IMR-90 (cell line): ENCODE measurements around the gene ADAMTSL1. TPM values are rescaled to one million over a fixed set of nuclear protein-coding genes. Genes with fewer than 3 reads are reported as not detected.

ENCODE experiments used
- ATAC-seq: fragments of 200-7000 bp; cut with Tn5 transposase; 2 replicates; pipeline ENCODE4 v1.9.1; 2020; ENCODE audit warnings: low read depth, mild to moderate bottlenecking, moderate library complexity
- BruUV-seq: library from RNA; stranded (reverse); fragments of 400-500 nt; replicated peaks from 2 replicates; lab custom pipeline; 2021; lab: Mats Ljungman, UMichigan
- CTCF ChIA-PET: fragments of 300-600 bp; formaldehyde crosslinking; extraction: SDS; loops from one replicate; lab custom pipeline; 2021; ENCODE audit warnings: antibody characterized with exemption; lab: Yijun Ruan, JAX
- POLR2A ChIA-PET: fragments of 300-600 bp; sonication (Branson Sonifier 250); formaldehyde crosslinking; loops from one replicate; lab custom pipeline; 2022; ENCODE audit warnings: antibody characterized with exemption; ENCODE audit not compliant: unreplicated experiment; lab: Charles Lee
- DNase-seq: peaks from one replicate; pipeline ENCODE4 v3.0.0; 2013
- H2AFZ ChIP-seq: replicated peaks from 2 replicates; pipeline ENCODE3; 2013; ENCODE audit warnings: low read length, mild to moderate bottlenecking; ENCODE audit not compliant: poor library complexity
- H2AK5ac ChIP-seq: 2 replicates; pipeline ENCODE4 v1.6.1; 2013; ENCODE audit warnings: low read depth, low read length, inconsistent platforms
- H2AK9ac ChIP-seq: replicated peaks from 2 replicates; pipeline ENCODE3; 2013; ENCODE audit warnings: mild to moderate bottlenecking, low read depth, low read length, moderate library complexity; ENCODE audit not compliant: poor library complexity
- H2BK120ac ChIP-seq: 2 replicates; pipeline ENCODE4 v1.6.1; 2013; ENCODE audit warnings: low read depth, low read length, inconsistent platforms
- H2BK15ac ChIP-seq: 3 replicates; pipeline ENCODE4 v1.6.1; 2013; ENCODE audit warnings: low read depth, low read length, inconsistent platforms
- H2BK20ac ChIP-seq: 2 replicates; pipeline ENCODE4 v1.6.1; 2013; ENCODE audit warnings: low read depth, mild to moderate bottlenecking, inconsistent platforms, low read length, moderate library complexity
- H2BK5ac ChIP-seq: 2 replicates; pipeline ENCODE4 v1.6.1; 2013; ENCODE audit warnings: mild to moderate bottlenecking, low read depth, low read length, inconsistent platforms; ENCODE audit not compliant: poor library complexity, severe bottlenecking
- H3K14ac ChIP-seq: replicated peaks from 2 replicates; pipeline ENCODE4 v1.6.1; 2013; ENCODE audit warnings: low read depth, low read length, inconsistent platforms
- H3K18ac ChIP-seq: 2 replicates; pipeline ENCODE4 v1.6.1; 2013; ENCODE audit warnings: low read depth, low read length, control low read depth
- H3K23ac ChIP-seq: 2 replicates; pipeline ENCODE4 v1.6.1; 2013; ENCODE audit warnings: low read depth, low read length, inconsistent platforms
- H3K27ac ChIP-seq: 2 replicates; pipeline ENCODE4 v1.5.1; 2013; ENCODE audit warnings: mild to moderate bottlenecking, control low read depth, low read length; ENCODE audit not compliant: insufficient read depth
- H3K27me3 ChIP-seq: 2 replicates; pipeline ENCODE4 v1.6.1; 2013; ENCODE audit warnings: low read length; ENCODE audit not compliant: control insufficient read depth, insufficient read depth
- H3K36me3 ChIP-seq: 2 replicates; pipeline ENCODE4 v1.6.1; 2013; ENCODE audit warnings: low read length, mixed read lengths; ENCODE audit not compliant: control insufficient read depth, insufficient read depth
- H3K4ac ChIP-seq: 2 replicates; pipeline ENCODE4 v1.6.1; 2013; ENCODE audit warnings: low read depth, low read length, inconsistent platforms
- H3K4me1 ChIP-seq: 2 replicates; pipeline ENCODE4 v1.6.1; 2013; ENCODE audit warnings: low read length, mixed read lengths; ENCODE audit not compliant: control insufficient read depth, insufficient read depth
- H3K4me2 ChIP-seq: 2 replicates; pipeline ENCODE4 v1.6.1; 2013; ENCODE audit warnings: low read depth, mild to moderate bottlenecking, control low read depth, low read length, moderate library complexity
- H3K4me3 ChIP-seq: 2 replicates; pipeline ENCODE4 v1.5.1; 2013; ENCODE audit warnings: low read depth, mild to moderate bottlenecking, control low read depth, low read length, moderate library complexity; ENCODE audit not compliant: insufficient read depth
- H3K56ac ChIP-seq: 2 replicates; pipeline ENCODE4 v1.6.1; 2013; ENCODE audit warnings: low read length, inconsistent platforms; ENCODE audit not compliant: insufficient read depth; ENCODE audit errors: extremely low read depth
- H3K79me1 ChIP-seq, 2 experiments: 2 replicates each; pipeline ENCODE4 v1.6.1; 2013; ENCODE audit warnings: low read length in 2 of 2, inconsistent platforms in 1 of 2, low read depth in 1 of 2
- H3K9ac ChIP-seq: 2 replicates; pipeline ENCODE4 v1.6.1; 2013; ENCODE audit warnings: low read depth, low read length, control low read depth
- H3K9me1 ChIP-seq: 2 replicates; pipeline ENCODE4 v1.6.1; 2013; ENCODE audit warnings: low read length, inconsistent platforms; ENCODE audit not compliant: insufficient read depth
- H3K9me3 ChIP-seq: 2 replicates; pipeline ENCODE4 v1.6.1; 2013; ENCODE audit warnings: low read length; ENCODE audit not compliant: control insufficient read depth, insufficient read depth
- H4K20me1 ChIP-seq: 2 replicates; pipeline ENCODE4 v1.6.1; 2013; ENCODE audit warnings: low read length, inconsistent platforms; ENCODE audit not compliant: insufficient read depth
- H4K5ac ChIP-seq: 2 replicates; pipeline ENCODE4 v1.6.1; 2013; ENCODE audit warnings: mild to moderate bottlenecking, low read depth, low read length, control low read depth
- H4K8ac ChIP-seq, 2 experiments: 2 replicates each; pipeline ENCODE4 v1.6.1; 2013; ENCODE audit warnings: low read depth in 2 of 2, low read length in 2 of 2, control low read depth in 1 of 2, inconsistent platforms in 1 of 2
- H4K91ac ChIP-seq: 2 replicates; pipeline ENCODE4 v1.6.1; 2013; ENCODE audit warnings: low read depth, low read length, inconsistent platforms; ENCODE audit not compliant: insufficient read depth
- RCOR1 ChIP-seq: IDR thresholded peaks from 2 replicates; pipeline ENCODE4 v1.6.1; 2012; ENCODE audit warnings: mild to moderate bottlenecking, low read length, improper control_type of control experiment; ENCODE audit not compliant: insufficient replicate concordance
- SMC3 ChIP-seq: fragments of 150-350 bp; IDR thresholded peaks from 2 replicates; pipeline ENCODE4 v1.6.1; 2016; ENCODE audit warnings: low read depth, mild to moderate bottlenecking, antibody characterized with exemption, low read length, moderate library complexity
- WGBS, 2 experiments: methylation state at CpG; one replicate each; pipeline versions ENCODE4 v1.1.5 to v1.1.7; 2013; ENCODE audit warnings: missing lambda C conversion rate in 2 of 2; ENCODE audit not compliant: insufficient read length in 1 of 2; ENCODE audit errors: extremely low coverage in 2 of 2; 5-methylcytosine and 5-hydroxymethylcytosine counted together
- dilution Hi-C: fragments of 300-500 bp; cut with HindIII; formaldehyde crosslinking; loops from one replicate; pipeline ENCODE4 v1.14.3; 2018; ENCODE audit warnings: low sequenced_read_pairs; ENCODE audit not compliant: unreplicated experiment
- in situ Hi-C: fragments of 300-500 bp; cut with MboI; formaldehyde crosslinking; loops from 3 replicates; pipeline ENCODE4 v1.14.3; 2019; ENCODE audit warnings: low sequenced_read_pairs, inconsistent platforms, mixed read lengths
- intact Hi-C: fragments of 100-400 bp; cut with micrococcal nuclease; formaldehyde crosslinking; loops from 2 replicates; pipeline ENCODE4 v1.10.0; 2022
- polyA plus RNA-seq, 3 experiments: library from polyadenylated mRNA; depleted of rRNA; stranded (reverse); fragments of >200 nt; gene quantifications; 2 replicates each; pipeline ENCODE4 v1.2.3, GENCODE V29; 2012; ENCODE audit warnings: low replicate concordance in 1 of 3
- total RNA-seq: library from RNA; depleted of rRNA; stranded (reverse); fragments of >200 nt; gene quantifications from 2 replicates; pipeline ENCODE4 v1.2.3, GENCODE V29; 2012

The ADAMTSL1 gene
- total and polyA plus RNA-seq, 2 of the 4 experiments (the other 2 are of a cell fraction): 38.2 to 62.2 TPM

- Histone ChIP-seq H2BK20ac (no peak overlapping the region), H3K14ac (no peak overlapping the region), H3K79me1 (no peaks in the 10 kb centered on the region), H3K4ac (no peak overlapping the region), H4K20me1 (no peaks in the 10 kb centered on the region), H3K36me3 (no peaks in the 10 kb centered on the region), H3K4me1 (no peaks in the 10 kb centered on the region), H4K91ac (no peak overlapping the region), H2AFZ (no peak overlapping the region), H3K23ac (no peak overlapping the region), H3K27me3 (no peaks in the 10 kb centered on the region), H3K27ac (no peak overlapping the region), H4K8ac (no peak overlapping the region), H2AK5ac (no peak overlapping the region), H3K4me3 (no peak overlapping the region), H2BK120ac (no peak overlapping the region), H3K9ac (no peak overlapping the region), H3K56ac (no peak overlapping the region), H3K4me2 (no peak overlapping the region), H2AK9ac (no peak overlapping the region), H2BK15ac (no peak overlapping the region), H4K5ac (no peak overlapping the region), H3K9me1 (no peaks in the 10 kb centered on the region), H3K9me3 (peaks cover 10% of the 10 kb centered on the region), H2BK5ac (no peak overlapping the region), H3K18ac (no peak overlapping the region)
- in situ Hi-C loops: no loop called here
- POLR2A ChIA-PET: interaction anchor here (0.6 kb wide), 1 partner anchor 43 kb away, joined by 15 read pairs; no protein-coding TSS in a partner anchor
- intact Hi-C loops: no loop called here
- DNase-seq (peak; percentile 6), ATAC-seq (no peak)
- no CpG with 5 or more reads among the region's 1 CpG for WGBS, 2 experiments
- BruUV-seq: no TSS peak
- TF ChIP-seq SMC3 (no peak), RCOR1 (no peak)
- CTCF ChIA-PET: no interaction called here
- dilution Hi-C loops: no loop called here
These were observed 419.5 kb downstream of the ADAMTSL1 start for GRCh38 chr9:18893491-18893890.
